ENCODE data around the gene CMAS. TPM values are rescaled to one million over a fixed set of nuclear protein-coding genes. Genes with fewer than 3 reads are reported as not detected.

Gene CMAS
- polyA plus RNA-seq, 1 of the 3 experiments (the other 2 are of a cell fraction) = 16.0 TPM

GRCh38 chr12:22008196-22008595, 37.8 kb upstream of the CMAS start (continued):
- TF ChIP-seq, protein P1, sequence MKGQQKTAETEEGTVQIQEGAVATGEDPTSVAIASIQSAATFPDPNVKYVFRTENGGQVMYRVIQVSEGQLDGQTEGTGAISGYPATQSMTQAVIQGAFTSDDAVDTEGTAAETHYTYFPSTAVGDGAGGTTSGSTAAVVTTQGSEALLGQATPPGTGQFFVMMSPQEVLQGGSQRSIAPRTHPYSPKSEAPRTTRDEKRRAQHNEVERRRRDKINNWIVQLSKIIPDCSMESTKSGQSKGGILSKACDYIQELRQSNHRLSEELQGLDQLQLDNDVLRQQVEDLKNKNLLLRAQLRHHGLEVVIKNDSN (IDR thresholded peaks at IDR 0.05; ENCODE audit: borderline replicate concordance, low read depth) = no peak
- TF ChIP-seq FOXJ3 (CRISPR knock-in tag; IDR thresholded peaks at IDR 0.05) (no peak), ELF1 (IDR thresholded peaks at IDR 0.05) (no peak), CHD2 (IDR thresholded peaks at IDR 0.05; ENCODE audit: low read length, partially characterized antibody) (no peak), GABPA (IDR thresholded peaks at IDR 0.05; ENCODE audit: low read depth) (no peak), RXRA (IDR thresholded peaks at IDR 0.05; ENCODE audit: borderline replicate concordance, low read depth) (no peak), NRF1 (IDR thresholded peaks at IDR 0.05; ENCODE audit: low read depth, low read length) (no peak), RAD21 (IDR thresholded peaks at IDR 0.05; ENCODE audit: low read length) (no peak), SMC3 (IDR thresholded peaks at IDR 0.05; ENCODE audit: low read depth, low read length) (no peak), MEF2A (IDR thresholded peaks at IDR 0.05; ENCODE audit: borderline replicate concordance, low read depth) (no peak), RCOR1 (IDR thresholded peaks at IDR 0.05; ENCODE audit: low read length) (no peak)

GRCh38 chr12:22014041-22014782, 31.8 kb upstream of the CMAS start:
- Histone ChIP-seq H3K4me2 (0 out of 2 replicates have a peak overlapping the region, but pooled peaks have one; percentile 37), H3K79me2 (ENCODE audit: insufficient read depth) (no peaks in the 10 kb centered on the region)
- TF ChIP-seq TAF1 (IDR thresholded peaks at IDR 0.05; ENCODE audit: borderline replicate concordance, low read depth, low read length) (no peak), IRF3 (IDR thresholded peaks at IDR 0.05; ENCODE audit: low read depth, low read length) (no peak), FOXJ3 (CRISPR knock-in tag; IDR thresholded peaks at IDR 0.05) (no peak), RFX5 (IDR thresholded peaks at IDR 0.05; ENCODE audit: low read length) (no peak), ELF1 (IDR thresholded peaks at IDR 0.05) (no peak), POLR2AphosphoS5 (IDR thresholded peaks at IDR 0.05; ENCODE audit: low read depth, low read length) (no peak), FOSL2 (IDR thresholded peaks at IDR 0.05; ENCODE audit: borderline replicate concordance, low read depth) (no peak), FOXM1 (IDR thresholded peaks at IDR 0.05; ENCODE audit: low read depth) (no peak), REST (IDR thresholded peaks at IDR 0.05; ENCODE audit: low read depth, low read length) (no peak), GATA2 (CRISPR knock-in tag; IDR thresholded peaks at IDR 0.05) (no peak), USF2 (IDR thresholded peaks at IDR 0.05; ENCODE audit: borderline replicate concordance, low read depth, low read length) (no peak)
- TF ChIP-seq, protein P2, sequence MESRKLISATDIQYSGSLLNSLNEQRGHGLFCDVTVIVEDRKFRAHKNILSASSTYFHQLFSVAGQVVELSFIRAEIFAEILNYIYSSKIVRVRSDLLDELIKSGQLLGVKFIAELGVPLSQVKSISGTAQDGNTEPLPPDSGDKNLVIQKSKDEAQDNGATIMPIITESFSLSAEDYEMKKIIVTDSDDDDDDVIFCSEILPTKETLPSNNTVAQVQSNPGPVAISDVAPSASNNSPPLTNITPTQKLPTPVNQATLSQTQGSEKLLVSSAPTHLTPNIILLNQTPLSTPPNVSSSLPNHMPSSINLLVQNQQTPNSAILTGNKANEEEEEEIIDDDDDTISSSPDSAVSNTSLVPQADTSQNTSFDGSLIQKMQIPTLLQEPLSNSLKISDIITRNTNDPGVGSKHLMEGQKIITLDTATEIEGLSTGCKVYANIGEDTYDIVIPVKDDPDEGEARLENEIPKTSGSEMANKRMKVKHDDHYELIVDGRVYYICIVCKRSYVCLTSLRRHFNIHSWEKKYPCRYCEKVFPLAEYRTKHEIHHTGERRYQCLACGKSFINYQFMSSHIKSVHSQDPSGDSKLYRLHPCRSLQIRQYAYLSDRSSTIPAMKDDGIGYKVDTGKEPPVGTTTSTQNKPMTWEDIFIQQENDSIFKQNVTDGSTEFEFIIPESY (IDR thresholded peaks at IDR 0.05; ENCODE audit: borderline replicate concordance, low read depth) = no peak

More at GRCh38 chr12:22014041-22014782, 31.8 kb upstream of the CMAS start:
- ChIA-PET POLR2A (no interaction called here), CTCF (interaction anchor here (2.4 to 3.5 kb wide), 2 partner anchors 25 to 317 kb away, joined by 11 to 12 read pairs; no protein-coding TSS in a partner anchor)
- Histone ChIP-seq H3K27me3 (ENCODE audit: insufficient read depth) (no peaks in the 10 kb centered on the region; the same call in 1 of the 2 replicates), H3K27ac (ENCODE audit: low read depth in 2 of 2, low read length in 1 of 2) (no peak overlapping the region), H3K4me3 (ENCODE audit: low read depth in 2 of 2, low read length in 1 of 2) (peak overlapping the region in 1 of 2 experiments; percentile 2; a peak in 1 of 4 replicates), H3K9me3 (no peaks in the 10 kb centered on the region), H3K9me2 (no peaks in the 10 kb centered on the region), H4K20me1 (ENCODE audit: insufficient read depth) (no peaks in the 10 kb centered on the region), H2AFZ (ENCODE audit: low read depth) (no peak overlapping the region), H3F3A (replicated peaks; ENCODE audit: insufficient read depth) (no peaks in the 10 kb centered on the region), H3K4me1 (ENCODE audit: control insufficient read depth in 1 of 2, insufficient read depth in 2 of 2, low read depth in 1 of 2, low read length in 1 of 2) (no peaks in the 10 kb centered on the region; a peak in 1 of 4 replicates), H3K36me3 (replicated peaks in 1 of 2; ENCODE audit: control insufficient read depth in 1 of 2, insufficient read depth in 2 of 2, low read length in 1 of 2) (no peaks in the 10 kb centered on the region), H3K9ac (no peak overlapping the region)
- 12% methylated on average over 7 of the region's 7 CpGs for WGBS (ENCODE audit: low lambda C conversion rate)
- DNase-seq = no peak

Data from SK-N-SH (cell line).